Nephron progenitor cell (in vitro differentiated cells): ENCODE measurements around the gene IDH3A.

Experiments
- DNase-seq: peaks from one replicate; pipeline ENCODE4 v3.0.0; 2021
- H3K27ac Mint-ChIP-seq: 2 replicates; pipeline ENCODE4 v1.8.0; 2021; ENCODE audit warnings: mild to moderate bottlenecking, moderate library complexity, mixed read lengths
- H3K27me3 Mint-ChIP-seq: 2 replicates; pipeline ENCODE4 v1.8.0; 2021; ENCODE audit warnings: mild to moderate bottlenecking, low read depth, mixed read lengths; ENCODE audit not compliant: poor library complexity
- H3K36me3 Mint-ChIP-seq: 2 replicates; pipeline ENCODE4 v1.8.0; 2021; ENCODE audit warnings: low read depth, mixed read lengths
- H3K4me1 Mint-ChIP-seq: 2 replicates; pipeline ENCODE4 v1.8.0; 2021; ENCODE audit warnings: mixed read lengths
- H3K4me3 Mint-ChIP-seq: 2 replicates; pipeline ENCODE4 v1.8.0; 2021; ENCODE audit warnings: mild to moderate bottlenecking, moderate library complexity, mixed read lengths
- H3K9me3 Mint-ChIP-seq: 2 replicates; pipeline ENCODE4 v1.8.0; 2021; ENCODE audit warnings: mild to moderate bottlenecking, moderate library complexity, mixed read lengths
- TF ChIP-seq, protein P1 (sequence below): fragments of 200-600 bp; sonication (generic); IDR thresholded peaks from 2 replicates; pipeline ENCODE4 v1.5.0; 2021; ENCODE audit warnings: antibody characterized with exemption

Gene IDH3A

GRCh38 chr15:78179906-78180305 lies 30.7 kb downstream of the IDH3A start:
- H3K36me3 Mint-ChIP-seq = no peaks in the 10 kb centered on the region
- DNase-seq = no peak
- H3K27ac Mint-ChIP-seq = no peak overlapping the region
- peaks cover 4% of the 10 kb centered on the region for H3K27me3 Mint-ChIP-seq
- no peak overlapping the region for H3K4me3 Mint-ChIP-seq
- no peaks in the 10 kb centered on the region for H3K9me3 Mint-ChIP-seq
- peaks cover 5% of the 10 kb centered on the region for H3K4me1 Mint-ChIP-seq
- TF ChIP-seq, protein P1, sequence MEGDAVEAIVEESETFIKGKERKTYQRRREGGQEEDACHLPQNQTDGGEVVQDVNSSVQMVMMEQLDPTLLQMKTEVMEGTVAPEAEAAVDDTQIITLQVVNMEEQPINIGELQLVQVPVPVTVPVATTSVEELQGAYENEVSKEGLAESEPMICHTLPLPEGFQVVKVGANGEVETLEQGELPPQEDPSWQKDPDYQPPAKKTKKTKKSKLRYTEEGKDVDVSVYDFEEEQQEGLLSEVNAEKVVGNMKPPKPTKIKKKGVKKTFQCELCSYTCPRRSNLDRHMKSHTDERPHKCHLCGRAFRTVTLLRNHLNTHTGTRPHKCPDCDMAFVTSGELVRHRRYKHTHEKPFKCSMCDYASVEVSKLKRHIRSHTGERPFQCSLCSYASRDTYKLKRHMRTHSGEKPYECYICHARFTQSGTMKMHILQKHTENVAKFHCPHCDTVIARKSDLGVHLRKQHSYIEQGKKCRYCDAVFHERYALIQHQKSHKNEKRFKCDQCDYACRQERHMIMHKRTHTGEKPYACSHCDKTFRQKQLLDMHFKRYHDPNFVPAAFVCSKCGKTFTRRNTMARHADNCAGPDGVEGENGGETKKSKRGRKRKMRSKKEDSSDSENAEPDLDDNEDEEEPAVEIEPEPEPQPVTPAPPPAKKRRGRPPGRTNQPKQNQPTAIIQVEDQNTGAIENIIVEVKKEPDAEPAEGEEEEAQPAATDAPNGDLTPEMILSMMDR = no peak

DNA sequence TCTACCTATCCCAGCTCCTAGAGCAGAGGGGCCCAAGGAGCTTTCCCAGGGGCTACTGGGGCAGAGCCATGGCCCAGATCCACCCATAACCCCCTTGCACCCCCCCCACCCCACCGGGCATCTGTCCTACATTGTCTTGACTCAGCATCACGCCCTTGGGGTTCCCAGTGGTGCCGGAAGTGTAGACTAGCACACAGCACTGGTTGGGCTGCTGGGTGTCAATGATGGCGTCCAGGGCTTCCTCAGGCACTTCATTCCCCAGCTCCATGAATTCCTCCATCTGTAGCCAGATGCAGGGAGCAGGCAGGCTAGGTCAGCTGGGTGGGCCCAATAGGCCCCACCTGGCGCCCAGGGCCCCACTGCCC lies 33.2 kb downstream of the IDH3A start:
- Mint-ChIP-seq H3K36me3 (no peaks in the 10 kb centered on the region), H3K27me3 (peaks cover 4% of the 10 kb centered on the region), H3K4me3 (no peak overlapping the region), H3K9me3 (peaks cover 4% of the 10 kb centered on the region), H3K4me1 (peaks cover 5% of the 10 kb centered on the region), H3K27ac (no peak overlapping the region)
- TF ChIP-seq, protein P1 = no peak
- no peak for DNase-seq

GRCh38 chr15:78182821-78183220 lies 33.7 kb downstream of the IDH3A start:
- Mint-ChIP-seq H3K27me3 (peaks cover 4% of the 10 kb centered on the region), H3K4me3 (no peak overlapping the region), H3K27ac (no peak overlapping the region), H3K9me3 (peaks cover 4% of the 10 kb centered on the region), H3K36me3 (no peaks in the 10 kb centered on the region), H3K4me1 (peaks cover 5% of the 10 kb centered on the region)
- TF ChIP-seq, protein P1 = no peak
- DNase-seq = no peak

- H3K27me3 Mint-ChIP-seq = peaks cover 26% of the 10 kb centered on the region
- no peaks in the 10 kb centered on the region for H3K4me1 Mint-ChIP-seq
- H3K36me3 Mint-ChIP-seq = no peaks in the 10 kb centered on the region
- H3K9me3 Mint-ChIP-seq = peaks cover 7% of the 10 kb centered on the region
- H3K4me3 Mint-ChIP-seq = no peak overlapping the region
- no peak for DNase-seq
- TF ChIP-seq, protein P1 = no peak
- H3K27ac Mint-ChIP-seq = no peak overlapping the region
These were observed 43.8 kb downstream of the IDH3A start for GRCh38 chr15:78192826-78193594.

- DNase-seq = no peak
- H3K27ac Mint-ChIP-seq = no peak overlapping the region
- no peaks in the 10 kb centered on the region for H3K36me3 Mint-ChIP-seq
- peaks cover 30% of the 10 kb centered on the region for H3K27me3 Mint-ChIP-seq
- TF ChIP-seq, protein P1 = no peak
- no peaks in the 10 kb centered on the region for H3K4me1 Mint-ChIP-seq
- H3K9me3 Mint-ChIP-seq = peaks cover 7% of the 10 kb centered on the region
- no peak overlapping the region for H3K4me3 Mint-ChIP-seq
These were observed 44.8 kb downstream of the IDH3A start for GRCh38 chr15:78193731-78194567.
